ENCODE measurements around the gene PPP1R15B. TPM values are rescaled to one million over a fixed set of nuclear protein-coding genes. Genes with fewer than 3 reads are reported as not detected.

PPP1R15B gene
- total RNA-seq, 4 donors from 2014 or later, result 42.8 to 56.4 (median 51.4) TPM

DNA sequence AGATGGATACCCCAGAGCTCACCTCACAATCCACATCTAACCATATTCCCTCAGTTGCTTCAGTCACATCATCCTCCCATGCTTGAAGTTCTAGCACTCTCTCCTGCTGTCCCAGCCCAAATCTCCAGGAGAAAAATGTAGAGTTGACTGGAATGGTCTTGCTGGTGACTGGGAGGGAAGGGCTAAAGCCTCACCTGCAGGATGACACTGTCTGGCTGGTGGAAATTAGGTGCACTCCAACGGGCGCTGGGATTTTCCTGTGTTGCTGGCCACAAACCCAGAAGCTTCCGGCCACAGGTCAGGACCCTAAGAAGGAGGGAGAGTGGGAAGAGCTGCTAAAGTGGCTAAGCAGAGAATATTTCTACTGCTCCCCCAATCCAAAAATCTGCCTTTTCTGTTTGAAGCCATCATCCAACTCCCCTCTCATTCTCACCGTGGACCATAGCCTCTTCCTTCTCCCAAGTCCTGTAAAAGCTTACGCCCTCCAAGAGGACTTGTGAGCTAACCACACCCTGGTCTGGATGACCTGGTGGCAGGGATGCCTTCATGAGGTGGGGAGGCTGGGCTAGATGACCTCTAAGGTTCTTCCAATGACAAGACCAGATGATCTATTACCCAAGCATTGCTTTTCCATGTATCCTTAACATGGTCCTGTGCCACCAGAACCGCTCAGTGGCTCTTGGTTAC is 37.5 kb upstream of the PPP1R15B start:
- Histone ChIP-seq H3K36me3 (peaks cover 3 to 84% (median 60%) of the 10 kb centered on the region in 4 donors), H3K27me3 (no peaks in the 10 kb centered on the region), H3K4me3 (no peak overlapping the region), H3K9me3 (no peaks in the 10 kb centered on the region), H3K4me1 (peaks cover 21 to 45% (median 26%) of the 10 kb centered on the region in 4 donors), H3K27ac (replicated peaks in 1 of 4) (peak overlapping the region in 1 of 4 donors; percentile 17)
- 83% methylated on average over 5 of the region's 6 CpGs for WGBS
- TF ChIP-seq POLR2A (IDR thresholded peaks at IDR 0.05; ENCODE audit: low read depth) (no peak), EP300 (IDR thresholded peaks at IDR 0.05) (no peak), POLR2AphosphoS5 (IDR thresholded peaks at IDR 0.05) (no peak)
- TF ChIP-seq, protein P1, sequence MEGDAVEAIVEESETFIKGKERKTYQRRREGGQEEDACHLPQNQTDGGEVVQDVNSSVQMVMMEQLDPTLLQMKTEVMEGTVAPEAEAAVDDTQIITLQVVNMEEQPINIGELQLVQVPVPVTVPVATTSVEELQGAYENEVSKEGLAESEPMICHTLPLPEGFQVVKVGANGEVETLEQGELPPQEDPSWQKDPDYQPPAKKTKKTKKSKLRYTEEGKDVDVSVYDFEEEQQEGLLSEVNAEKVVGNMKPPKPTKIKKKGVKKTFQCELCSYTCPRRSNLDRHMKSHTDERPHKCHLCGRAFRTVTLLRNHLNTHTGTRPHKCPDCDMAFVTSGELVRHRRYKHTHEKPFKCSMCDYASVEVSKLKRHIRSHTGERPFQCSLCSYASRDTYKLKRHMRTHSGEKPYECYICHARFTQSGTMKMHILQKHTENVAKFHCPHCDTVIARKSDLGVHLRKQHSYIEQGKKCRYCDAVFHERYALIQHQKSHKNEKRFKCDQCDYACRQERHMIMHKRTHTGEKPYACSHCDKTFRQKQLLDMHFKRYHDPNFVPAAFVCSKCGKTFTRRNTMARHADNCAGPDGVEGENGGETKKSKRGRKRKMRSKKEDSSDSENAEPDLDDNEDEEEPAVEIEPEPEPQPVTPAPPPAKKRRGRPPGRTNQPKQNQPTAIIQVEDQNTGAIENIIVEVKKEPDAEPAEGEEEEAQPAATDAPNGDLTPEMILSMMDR (IDR thresholded peaks at IDR 0.05), result no peak
- intact Hi-C loops (cut with DNase I), result no loop called here
- DNase-seq (ENCODE audit: extremely low spot score), result no peak

DNA sequence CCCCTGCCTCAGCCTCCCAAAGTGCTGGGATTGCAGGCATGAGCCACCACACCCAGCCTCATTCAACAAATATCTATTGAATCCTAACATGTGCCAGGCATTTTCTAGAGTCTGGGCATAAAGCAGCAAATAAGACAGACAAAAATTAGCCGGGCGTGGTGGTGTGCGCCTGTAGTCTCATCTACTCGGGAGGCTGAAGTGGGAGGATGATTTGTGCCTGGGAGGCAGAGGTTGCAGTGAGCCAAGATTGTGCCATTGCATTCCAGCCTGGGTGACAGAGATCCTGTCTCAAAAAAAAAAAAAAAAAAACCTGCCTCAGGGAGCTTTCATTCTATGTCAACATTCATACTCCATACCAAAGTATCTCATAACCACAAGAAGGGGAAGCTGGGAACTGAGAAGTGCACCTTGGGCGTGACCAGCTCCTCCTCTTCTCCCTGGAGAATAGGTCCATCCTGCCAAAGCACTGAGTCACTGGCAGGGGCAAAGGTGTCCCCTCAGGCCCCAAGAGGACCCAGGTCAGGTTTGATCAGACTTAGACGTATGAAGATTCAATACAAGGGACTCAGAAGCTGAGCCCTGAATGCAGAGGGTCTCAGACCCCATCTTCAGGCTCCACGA is 36.8 kb upstream of the PPP1R15B start:
- Histone ChIP-seq H3K4me3 (no peak overlapping the region), H3K9me3 (no peaks in the 10 kb centered on the region), H3K27me3 (no peaks in the 10 kb centered on the region), H3K36me3 (peaks cover 9 to 84% (median 60%) of the 10 kb centered on the region in 4 donors), H3K4me1 (peaks cover 17 to 48% (median 26%) of the 10 kb centered on the region in 4 donors), H3K27ac (replicated peaks in 1 of 4) (peak overlapping the region in 1 of 4 donors; percentile 17)
- 84% methylated on average over 7 of the region's 7 CpGs for WGBS
- intact Hi-C loops (cut with DNase I), result no loop called here
- DNase-seq (ENCODE audit: extremely low spot score), result no peak
- TF ChIP-seq POLR2A (IDR thresholded peaks at IDR 0.05; ENCODE audit: low read depth) (no peak), POLR2AphosphoS5 (IDR thresholded peaks at IDR 0.05) (no peak)
- TF ChIP-seq, protein P1 (IDR thresholded peaks at IDR 0.05), result no peak

DNA sequence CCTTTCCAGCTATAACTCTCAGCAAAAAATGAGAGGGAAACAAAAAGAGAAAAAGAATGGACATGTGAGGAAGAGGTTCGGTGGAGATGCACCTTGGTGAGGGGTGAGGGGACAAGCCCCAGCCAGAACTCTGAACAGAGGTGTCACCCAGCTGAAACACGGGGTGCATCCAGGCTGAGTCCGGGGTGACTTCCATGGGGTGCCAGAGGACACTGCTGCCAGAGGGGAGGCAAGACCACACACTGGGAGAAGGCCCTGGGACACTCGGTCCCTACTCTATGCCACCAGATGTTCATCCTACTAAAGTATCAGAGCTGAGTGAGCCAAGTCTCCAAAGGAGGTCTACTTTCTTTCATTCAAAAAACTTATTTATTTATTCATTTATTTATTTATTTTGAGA is 36.1 kb upstream of the PPP1R15B start:
- H3K4me3 ChIP-seq, result no peak overlapping the region
- H3K27ac ChIP-seq (replicated peaks in 1 of 4), result no peak overlapping the region
- H3K4me1 ChIP-seq, result peaks cover 11 to 51% (median 26%) of the 10 kb centered on the region in 4 donors
- no peaks in the 10 kb centered on the region for H3K9me3 ChIP-seq
- peaks cover 12 to 84% (median 60%) of the 10 kb centered on the region in 4 donors for H3K36me3 ChIP-seq
- intact Hi-C loops (cut with DNase I), result loop anchor here (2.0 kb wide), 2 partner anchors 47 to 55 kb away; partner anchors contain the start of gene PIK3C2B
- TF ChIP-seq EP300 (IDR thresholded peaks at IDR 0.05) (no peak), POLR2AphosphoS5 (IDR thresholded peaks at IDR 0.05) (no peak)
- TF ChIP-seq, protein P1 (IDR thresholded peaks at IDR 0.05), result no peak
- WGBS, result 76% methylated on average over 4 of the region's 4 CpGs
- no peaks in the 10 kb centered on the region for H3K27me3 ChIP-seq
- DNase-seq (ENCODE audit: extremely low spot score), result no peak

DNA sequence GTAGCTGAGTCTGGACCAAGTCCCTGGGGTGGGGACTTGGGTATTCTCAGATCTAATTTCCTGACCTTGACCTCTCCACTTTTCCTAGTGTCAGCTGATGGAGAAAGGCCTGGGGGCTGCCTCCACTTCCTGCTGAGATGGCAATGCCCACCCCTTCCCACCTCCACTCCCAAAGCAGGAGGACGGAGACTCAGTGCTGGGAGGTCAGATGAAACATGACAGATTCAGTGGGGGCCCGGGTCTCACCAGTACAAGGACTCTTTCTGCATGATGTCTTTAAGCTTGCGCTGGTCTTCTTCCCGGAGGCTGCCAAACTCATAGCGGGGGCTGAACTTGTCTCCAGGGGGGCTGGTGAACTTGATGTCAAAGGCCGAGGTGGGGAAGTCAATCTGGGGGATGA is 35.6 kb upstream of the PPP1R15B start:
- WGBS, result 75% methylated on average over 6 of the region's 6 CpGs
- intact Hi-C loops (cut with DNase I), result loop anchor here (2.0 kb wide), 2 partner anchors 48 to 56 kb away; partner anchors contain the start of gene PIK3C2B
- H3K4me3 ChIP-seq, result no peak overlapping the region
- H3K4me1 ChIP-seq, result peaks cover 16 to 53% (median 26%) of the 10 kb centered on the region in 4 donors
- TF ChIP-seq EP300 (IDR thresholded peaks at IDR 0.05) (no peak), POLR2AphosphoS5 (IDR thresholded peaks at IDR 0.05) (no peak), POLR2A (IDR thresholded peaks at IDR 0.05; ENCODE audit: low read depth) (no peak)
- TF ChIP-seq, protein P1 (IDR thresholded peaks at IDR 0.05), result no peak
- peaks cover 12 to 85% (median 64%) of the 10 kb centered on the region in 4 donors for H3K36me3 ChIP-seq
- H3K27me3 ChIP-seq, result no peaks in the 10 kb centered on the region
- no peaks in the 10 kb centered on the region for H3K9me3 ChIP-seq
- DNase-seq (ENCODE audit: extremely low spot score), result no peak
- H3K27ac ChIP-seq (replicated peaks in 1 of 4), result peak overlapping the region; percentile 4 to 55 (median 29)

All from esophagus muscularis mucosa (tissue), 4 donors.